GM21576 (cell line): Measurements from ENCODE around the gene CORO1A.
"Not testable (repeated sequence)": the region's sequence is repeated elsewhere in the genome, so short reads cannot be mapped to it uniquely, and the experiment has no call there.

Experiments used
- ATAC-seq: cut with Tn5 transposase; IDR thresholded peaks from one replicate; pipeline ENCODE4 v1.9.1; 2021; ENCODE audit warnings: mild to moderate bottlenecking, moderate library complexity; ENCODE audit not compliant: unreplicated experiment

CORO1A gene

DNA sequence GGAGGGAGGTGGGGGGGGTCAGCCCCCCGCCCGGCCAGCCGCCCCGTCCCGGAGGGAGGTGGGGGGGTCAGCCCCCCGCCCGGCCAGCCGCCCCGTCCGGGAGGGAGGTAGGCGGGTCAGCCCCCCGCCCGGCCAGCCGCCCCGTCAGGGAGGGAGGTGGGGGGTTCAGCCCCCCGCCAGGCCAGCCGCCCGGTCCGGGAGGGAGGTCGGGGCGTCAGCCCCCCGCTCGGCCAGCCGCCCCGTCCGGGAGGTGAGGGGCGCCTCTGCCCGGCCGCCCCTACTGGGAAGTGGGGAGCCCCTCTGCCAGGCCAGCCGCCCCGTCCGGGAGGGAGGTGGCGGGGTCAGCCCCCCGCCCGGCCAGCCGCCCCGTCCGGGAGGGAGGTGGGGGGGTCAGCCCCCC, 14.0 kb upstream of the CORO1A start:
- ATAC-seq: not testable (repeated sequence)

DNA sequence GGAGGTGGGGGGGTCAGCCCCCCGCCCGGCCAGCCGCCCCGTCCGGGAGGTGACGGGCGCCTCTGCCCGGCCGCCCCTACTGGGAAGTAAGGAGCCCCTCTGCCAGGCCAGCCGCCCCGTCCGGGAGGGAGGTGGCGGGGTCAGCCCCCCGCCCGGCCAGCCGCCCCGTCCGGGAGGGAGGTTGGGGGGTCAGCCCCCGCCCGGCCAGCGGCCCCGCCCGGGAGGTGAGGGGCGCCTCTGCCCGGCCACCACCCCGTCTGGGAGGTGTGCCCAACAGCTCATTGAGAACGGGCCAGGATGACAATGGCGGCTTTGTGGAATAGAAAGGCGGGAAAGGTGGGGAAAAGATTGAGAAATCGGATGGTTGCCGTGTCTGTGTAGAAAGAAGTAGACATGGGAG, 13.3 kb upstream of the CORO1A start:
- ATAC-seq: not testable (repeated sequence)

DNA sequence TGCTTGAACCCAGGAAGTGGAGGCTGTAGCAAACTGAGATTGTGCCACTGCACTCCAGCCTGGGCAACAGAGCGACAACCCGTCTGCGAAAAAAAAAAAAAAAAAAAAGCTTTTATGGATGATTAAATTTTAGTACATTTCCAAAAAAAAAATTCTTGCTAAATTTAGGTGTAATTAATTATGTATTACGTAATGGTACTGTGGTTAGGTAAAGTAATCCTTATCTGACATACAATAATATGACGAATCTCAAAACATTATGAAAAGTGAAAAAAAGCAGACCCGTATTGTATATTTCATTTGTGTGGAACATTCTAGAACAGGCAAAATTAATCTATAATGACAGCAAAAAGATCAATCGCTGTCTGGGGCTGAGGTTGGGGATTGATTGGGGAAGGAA, 10.3 kb upstream of the CORO1A start:
- no peak for ATAC-seq

DNA sequence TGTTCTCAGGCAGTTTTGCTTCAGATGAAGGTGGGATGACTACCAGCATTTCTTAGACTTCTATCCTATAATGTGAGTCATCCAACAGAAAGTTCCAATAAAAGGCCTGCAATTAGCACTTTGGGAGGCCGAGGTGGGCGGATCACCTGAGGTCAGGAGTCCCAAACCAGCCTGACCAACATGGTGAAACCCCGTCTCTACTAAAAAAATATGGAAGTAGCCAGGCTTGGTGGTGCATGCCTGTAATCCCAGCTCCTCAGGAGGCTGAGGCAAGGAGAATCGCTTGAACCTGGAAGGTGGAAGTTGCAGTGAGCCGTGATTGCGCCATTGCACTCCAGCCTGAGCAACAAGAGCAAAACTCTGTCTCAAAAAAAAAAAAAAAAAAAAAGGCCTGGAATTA, 6.5 kb upstream of the CORO1A start:
- ATAC-seq: not testable (repeated sequence)

DNA sequence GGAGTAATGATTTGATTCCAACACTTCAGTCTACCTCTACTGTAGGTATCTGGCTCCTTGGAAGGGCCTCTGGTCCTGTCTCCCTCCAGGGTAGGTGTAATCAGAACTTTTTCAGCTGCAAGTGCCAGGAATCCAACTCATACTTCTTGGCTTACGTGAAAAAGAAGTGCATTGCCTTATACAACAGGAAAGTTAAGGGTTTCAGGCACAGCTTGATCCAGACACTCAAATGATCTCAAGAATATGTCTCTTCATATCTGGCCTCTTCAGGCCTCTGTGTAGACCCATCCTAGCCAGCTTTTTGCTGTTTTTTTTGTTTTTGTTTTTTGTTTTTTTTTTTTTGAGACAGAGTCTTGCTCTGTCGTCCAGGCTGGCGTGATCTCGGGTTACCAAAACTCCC, 4.2 kb upstream of the CORO1A start:
- no peak for ATAC-seq

DNA sequence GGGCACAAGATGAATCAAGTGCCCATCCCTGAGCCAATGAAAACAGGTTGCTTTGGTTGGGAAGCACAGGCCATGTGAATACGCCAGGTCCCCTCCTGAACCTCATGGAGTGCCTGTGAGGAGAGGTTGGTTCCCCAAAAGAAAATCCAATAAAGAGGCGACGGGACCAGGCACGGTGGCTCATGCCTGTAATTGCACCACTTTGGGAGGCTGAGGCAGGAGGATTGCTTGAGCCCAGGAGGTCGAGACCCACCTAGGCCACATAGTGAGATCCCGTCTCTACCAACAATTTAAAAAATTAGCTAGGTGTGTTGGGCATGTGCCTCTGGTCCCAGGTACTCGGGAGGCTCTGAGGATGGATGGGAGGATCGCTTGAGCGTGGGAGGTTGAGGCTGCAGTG, 3.5 kb upstream of the CORO1A start:
- no peak for ATAC-seq

DNA sequence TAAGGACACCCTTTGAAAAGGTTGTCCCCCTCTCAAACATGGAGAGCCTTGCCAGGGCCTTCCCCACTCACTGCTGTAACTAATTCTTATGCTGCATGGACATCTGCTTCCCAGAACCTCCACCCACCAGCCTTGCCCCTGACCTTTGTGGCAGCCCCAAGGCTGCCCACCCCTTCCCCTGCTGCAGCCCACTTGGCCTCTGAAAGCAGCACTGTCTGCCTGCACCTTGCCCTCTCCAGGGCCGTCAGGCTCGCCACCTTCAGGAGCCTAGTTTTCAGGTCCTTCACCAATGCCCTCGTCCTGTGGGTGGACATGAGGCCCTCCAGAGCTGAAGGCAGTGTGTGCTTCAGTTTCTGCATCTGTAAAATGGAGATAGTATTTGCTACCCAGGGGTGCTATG, 2.7 kb upstream of the CORO1A start:
- ATAC-seq: no peak

DNA sequence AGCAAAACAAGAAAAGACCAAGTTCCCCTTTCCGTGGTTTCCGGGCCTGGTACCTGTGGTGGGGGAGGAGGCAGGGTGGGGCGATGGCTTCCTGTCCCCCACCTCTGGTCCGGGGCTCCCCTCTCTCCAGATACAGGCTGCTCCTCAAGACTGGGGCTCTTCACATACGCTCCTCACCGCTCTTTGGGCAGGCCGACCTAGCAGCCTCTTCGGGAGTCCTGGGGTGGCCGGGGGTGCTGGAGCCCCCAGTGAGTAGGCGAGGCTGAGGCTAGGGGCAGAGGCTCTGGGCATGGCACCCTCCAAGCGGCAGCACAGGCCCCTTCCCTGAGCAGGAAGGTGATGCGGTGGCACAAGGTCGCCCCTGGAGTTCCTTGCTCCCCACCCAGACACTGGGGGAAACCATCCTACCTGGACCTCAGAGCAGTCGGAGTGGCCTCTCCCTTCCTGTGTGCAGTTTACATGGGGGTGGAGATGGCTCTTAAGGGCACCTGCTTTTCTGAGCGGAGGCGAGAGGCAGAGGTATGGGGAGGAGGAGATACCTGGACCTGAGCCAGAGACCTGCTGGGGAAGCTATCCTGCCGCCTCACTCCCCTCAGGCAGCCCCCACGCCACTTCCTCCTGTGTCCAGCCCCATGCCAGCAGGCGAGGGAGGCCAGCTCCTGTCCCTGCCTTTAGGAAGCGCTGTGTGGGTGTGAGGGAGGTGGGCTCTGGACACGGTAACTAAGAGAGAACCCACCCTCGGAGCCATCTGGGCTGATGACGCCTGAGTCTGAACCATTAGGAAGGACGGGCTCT, 891 bp downstream of the CORO1A start:
- peak; percentile 34 for ATAC-seq

DNA sequence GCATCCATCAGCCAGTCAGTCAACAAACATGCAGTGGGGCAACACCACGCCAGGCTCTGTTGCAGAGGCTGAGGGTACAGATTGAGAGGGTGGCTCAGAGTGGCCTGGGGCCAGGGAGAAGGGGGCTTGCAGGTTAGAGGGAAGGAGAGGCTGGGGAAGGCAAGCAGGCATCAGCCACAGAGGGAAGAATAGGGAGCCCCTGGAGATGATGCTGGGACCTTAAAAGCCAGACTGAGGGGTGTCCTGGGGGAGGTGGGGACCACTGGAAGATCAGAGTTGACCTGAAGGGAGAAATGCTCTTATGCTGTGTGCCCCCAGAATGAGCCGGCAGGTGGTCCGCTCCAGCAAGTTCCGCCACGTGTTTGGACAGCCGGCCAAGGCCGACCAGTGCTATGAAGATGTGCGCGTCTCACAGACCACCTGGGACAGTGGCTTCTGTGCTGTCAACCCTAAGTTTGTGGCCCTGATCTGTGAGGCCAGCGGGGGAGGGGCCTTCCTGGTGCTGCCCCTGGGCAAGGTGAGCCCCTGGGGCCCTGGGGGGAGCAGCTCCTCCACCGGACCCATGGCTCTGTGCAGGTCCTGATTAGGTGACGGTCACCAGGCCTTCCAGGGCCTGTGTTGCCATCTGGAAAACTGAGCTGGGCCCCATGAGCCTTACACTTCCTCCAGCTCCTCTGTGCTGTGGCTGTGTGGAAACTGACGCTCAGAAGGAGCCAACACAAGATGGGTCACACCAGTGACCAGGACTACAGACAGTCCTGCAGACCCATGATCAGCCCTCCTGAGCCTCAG, 1.7 kb downstream of the CORO1A start:
- peak; percentile 6 for ATAC-seq

DNA sequence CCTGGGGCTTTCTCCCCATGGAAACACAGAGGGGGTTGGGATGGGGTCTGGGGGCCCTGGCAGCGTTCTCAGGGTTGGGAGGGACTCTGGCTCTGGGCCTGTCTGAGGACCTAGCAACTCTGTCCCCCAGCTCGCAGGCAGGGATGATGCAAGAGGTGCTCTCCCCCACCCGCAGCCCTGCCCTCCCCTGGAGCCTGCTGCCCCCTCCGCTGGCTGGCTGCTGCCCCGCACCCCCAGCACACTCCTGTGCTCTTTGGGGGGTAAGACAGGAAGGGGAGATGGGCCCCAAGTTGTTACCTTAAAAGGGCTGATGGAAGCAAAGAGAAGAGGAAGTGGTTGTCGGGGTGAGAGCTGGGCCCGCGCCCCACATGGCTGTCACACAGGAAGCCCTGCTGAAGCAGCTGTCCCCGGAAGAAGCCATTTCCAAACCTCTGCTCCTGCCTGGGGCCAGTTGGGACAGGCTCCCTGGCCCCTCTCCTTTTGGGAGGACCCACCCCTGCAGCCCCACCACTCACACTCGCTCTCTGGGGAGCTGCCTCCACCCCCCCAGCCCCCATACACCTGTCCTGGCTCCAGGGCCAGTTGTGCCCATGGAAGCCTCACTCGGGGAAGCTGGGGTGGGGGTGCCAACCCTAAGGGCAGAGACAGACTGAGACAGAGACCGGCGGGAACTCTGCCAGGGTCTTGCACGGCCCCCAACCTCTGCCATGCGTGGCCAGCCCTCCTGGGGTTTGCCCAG, 2.5 kb downstream of the CORO1A start:
- ATAC-seq: peak; percentile 29

DNA sequence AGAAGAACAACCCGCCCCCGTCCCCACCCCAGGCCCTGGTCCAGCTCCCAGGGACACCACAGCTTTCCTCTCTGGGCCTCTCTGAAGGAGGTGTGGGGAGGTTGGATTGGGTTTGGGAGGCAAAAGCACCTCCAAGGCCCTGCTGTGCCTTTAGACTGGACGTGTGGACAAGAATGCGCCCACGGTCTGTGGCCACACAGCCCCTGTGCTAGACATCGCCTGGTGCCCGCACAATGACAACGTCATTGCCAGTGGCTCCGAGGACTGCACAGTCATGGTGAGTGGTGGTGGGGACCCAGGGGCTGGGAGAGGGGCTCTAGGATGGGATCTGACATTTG, 3.0 kb downstream of the CORO1A start:
- no peak for ATAC-seq

DNA sequence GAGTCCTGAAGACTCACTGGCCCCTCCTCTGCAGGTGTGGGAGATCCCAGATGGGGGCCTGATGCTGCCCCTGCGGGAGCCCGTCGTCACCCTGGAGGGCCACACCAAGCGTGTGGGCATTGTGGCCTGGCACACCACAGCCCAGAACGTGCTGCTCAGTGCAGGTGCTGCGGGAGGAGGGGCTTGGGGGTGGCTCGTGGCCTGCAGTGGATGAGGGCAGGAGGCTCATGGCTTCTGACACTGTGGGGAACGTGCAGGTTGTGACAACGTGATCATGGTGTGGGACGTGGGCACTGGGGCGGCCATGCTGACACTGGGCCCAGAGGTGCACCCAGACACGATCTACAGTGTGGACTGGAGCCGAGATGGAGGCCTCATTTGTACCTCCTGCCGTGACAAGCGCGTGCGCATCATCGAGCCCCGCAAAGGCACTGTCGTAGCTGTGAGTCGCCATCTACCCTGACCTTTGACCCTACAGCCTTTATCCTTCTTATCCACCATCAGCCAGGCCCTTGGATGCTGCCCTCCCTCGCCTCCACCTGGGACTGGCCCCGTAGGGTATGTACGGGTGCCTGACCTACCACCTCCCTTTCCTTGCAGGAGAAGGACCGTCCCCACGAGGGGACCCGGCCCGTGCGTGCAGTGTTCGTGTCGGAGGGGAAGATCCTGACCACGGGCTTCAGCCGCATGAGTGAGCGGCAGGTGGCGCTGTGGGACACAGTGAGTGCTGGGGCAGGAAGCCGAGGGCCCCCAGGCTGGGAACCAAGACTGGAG, 3.6 kb downstream of the CORO1A start:
- no peak for ATAC-seq

DNA sequence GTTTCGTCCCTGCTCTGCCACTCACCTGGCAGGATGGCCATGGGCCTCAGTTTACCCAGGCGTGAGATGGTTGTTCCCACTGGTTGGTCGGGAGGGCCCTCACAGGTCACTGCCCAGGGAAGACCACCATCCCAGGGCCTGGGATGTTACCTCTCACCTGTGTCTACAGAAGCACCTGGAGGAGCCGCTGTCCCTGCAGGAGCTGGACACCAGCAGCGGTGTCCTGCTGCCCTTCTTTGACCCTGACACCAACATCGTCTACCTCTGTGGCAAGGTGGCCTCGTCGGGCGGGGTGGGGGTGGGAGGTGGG, 4.1 kb downstream of the CORO1A start:
- no peak for ATAC-seq

DNA sequence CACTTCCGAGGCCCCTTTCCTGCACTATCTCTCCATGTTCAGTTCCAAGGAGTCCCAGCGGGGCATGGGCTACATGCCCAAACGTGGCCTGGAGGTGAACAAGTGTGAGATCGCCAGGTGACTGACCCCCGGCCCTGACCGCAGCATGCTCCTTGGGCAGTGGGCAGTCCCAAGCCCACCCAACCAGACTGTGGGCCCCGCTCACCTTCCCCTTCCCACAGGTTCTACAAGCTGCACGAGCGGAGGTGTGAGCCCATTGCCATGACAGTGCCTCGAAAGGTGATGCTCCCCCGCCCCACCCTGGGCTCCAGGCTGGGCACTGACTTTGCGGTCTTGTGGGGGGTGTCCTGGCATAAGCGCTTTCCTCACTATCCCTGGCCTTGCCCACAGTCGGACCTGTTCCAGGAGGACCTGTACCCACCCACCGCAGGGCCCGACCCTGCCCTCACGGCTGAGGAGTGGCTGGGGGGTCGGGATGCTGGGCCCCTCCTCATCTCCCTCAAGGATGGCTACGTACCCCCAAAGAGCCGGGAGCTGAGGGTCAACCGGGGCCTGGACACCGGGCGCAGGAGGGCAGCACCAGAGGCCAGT, 4.7 kb downstream of the CORO1A start:
- no peak for ATAC-seq

DNA sequence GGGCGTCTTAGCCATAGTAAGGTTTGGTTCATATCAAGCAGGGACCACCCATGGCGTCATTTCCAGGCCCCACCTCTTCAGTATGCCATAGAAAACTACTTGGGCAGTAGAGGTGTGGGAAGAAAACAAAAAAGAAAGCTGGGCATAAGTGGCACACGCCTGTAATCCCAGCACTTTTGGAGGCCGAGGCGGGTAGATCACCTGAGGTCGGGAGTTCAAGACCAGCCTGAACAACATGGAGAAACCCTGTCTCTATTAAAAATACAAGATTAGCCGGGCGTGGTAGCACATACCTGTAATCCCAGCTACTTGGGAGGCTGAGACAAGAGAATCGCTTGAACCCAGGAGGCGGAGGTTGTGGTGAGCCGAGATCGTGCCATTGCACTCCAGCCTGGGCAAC, 7.8 kb downstream of the CORO1A start:
- ATAC-seq: not testable (repeated sequence)

DNA sequence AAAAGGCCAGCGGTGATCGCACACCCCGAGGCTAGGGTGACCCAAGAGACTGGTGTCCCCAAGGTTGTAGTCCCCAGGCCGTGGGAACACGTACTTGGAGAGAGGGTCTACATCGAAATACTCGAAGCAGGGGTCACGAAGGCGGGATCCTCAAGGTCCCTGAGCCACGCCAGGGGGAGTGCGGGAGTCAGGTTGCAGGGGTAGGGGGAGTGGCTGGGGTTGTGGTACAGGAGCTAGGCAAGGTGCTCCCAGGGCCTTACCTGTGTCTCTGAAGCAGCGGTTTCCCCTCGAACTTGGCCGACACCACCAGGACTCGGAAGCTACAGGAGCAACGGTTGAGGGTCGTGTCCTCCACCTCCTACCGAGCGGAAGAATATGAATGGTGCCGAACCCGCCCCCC, 9.7 kb downstream of the CORO1A start:
- ATAC-seq: peak; percentile 19

DNA sequence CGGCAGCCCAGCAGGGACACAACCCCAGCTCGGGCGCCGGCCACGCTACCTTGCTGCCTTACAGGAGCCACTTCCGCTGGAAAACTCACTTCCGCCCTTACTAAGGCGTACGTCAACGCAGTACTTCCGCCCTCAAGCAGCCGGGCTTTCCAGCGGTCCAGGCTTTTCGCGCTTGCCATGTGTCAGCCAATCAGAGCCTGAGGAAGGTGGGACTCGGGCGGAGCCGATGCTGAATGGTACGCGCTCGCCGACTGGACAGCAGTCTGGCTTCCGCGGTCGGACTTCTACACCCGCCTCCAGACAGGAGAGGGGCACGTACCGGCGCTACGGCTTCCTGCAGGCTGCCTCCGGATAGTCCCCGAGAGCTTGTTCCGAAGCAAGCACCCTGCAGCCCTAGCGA, 10.2 kb downstream of the CORO1A start, which contains the start of the genes BOLA2B and SLX1A:
TSS of gene BOLA2B (minus strand) at position 52 of the 400 bp plus-strand sequence. CDS start 71 bp downstream, outside the sequence.
TSS of gene SLX1A (plus strand) at position 261 of the 400 bp plus-strand sequence. CDS start 210 bp downstream, outside the sequence.
- ATAC-seq: peak; percentile 75

DNA sequence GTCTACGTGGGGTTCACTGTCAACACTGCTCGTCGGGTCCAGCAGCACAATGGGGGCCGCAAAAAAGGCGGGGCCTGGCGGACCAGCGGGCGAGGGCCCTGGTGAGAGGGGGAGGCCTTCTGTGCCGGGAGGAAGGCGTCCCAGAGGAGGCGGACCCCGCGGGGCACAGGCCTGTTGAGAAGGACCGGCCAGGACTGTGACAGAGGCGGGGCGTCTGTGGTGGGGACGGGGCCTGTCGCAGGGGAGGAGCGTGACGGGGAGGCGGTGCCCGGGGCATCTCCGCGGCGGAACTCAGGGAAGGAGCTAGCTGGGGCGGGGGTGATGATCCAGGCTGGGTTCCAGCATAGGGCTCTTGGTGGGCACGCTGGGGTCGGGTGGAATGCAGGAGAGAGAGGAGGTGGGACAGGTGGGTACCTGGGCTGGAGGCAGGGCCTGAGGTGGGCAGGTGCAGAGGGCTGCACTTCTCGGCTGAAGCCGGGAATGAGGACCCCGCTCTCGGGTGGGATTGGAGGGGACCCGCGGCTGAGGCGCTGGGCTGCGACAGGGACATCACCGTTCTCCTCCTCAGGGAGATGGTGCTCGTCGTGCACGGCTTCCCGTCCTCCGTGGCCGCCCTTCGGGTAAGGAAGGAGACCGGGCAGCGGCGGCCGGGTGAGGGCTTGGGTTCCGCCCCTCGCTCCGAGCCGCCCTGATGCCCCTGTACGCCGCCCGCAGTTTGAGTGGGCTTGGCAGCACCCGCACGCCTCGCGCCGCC, 10.9 kb downstream of the CORO1A start:
- ATAC-seq: peak; percentile 46

DNA sequence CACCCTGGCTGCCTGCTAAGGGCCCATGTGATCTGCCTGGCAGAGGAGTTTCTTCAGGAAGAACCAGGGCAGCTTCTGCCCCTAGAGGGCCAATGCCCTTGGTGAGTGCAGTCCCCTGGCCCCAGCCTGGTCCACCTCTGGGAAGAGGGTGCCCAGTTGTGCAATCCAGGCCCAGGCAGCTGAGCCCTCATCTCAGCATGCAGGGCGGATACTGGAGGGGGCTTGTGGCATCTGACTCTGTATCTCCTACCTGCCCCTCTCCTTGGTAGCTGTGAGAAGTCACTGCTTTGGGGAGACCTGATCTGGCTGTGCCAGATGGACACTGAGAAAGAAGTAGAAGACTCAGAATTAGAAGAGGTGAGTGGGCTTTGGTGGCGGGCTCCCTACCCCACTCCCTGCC, 13.6 kb downstream of the CORO1A start:
- not testable (repeated sequence) for ATAC-seq

DNA sequence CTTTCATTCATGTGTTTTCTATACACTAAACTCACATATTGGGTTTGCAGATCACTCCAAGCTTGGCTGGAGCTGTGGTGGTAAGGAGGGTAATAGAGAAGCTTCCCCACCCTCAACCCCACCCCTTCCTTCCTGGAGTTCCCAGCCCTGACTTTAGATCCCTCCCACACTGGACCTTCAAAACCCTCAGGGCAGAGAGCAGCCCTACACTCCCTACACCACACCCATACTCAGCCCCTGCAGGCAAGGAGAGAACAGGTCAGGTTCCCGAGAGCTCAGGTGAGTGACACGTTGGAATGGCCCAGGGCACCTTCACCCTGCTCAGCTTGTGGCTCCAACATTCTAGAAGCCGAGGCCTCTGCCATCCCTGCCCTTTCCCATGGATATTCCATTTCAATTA, 15.6 kb downstream of the CORO1A start, which contains the start of gene SULT1A3:
TSS of gene SULT1A3 (plus strand) at position 207 of the 400 bp plus-strand sequence. CDS start 1,474 bp downstream, outside the sequence.
- ATAC-seq: not testable (repeated sequence)
